Adipose tissue (tissue), 3 donors: ENCODE measurements around the gene DUOX2. TPM values are rescaled to one million over a fixed set of nuclear protein-coding genes. Genes with fewer than 3 reads are reported as not detected.

Experiments used
- H3K27ac ChIP-seq: one replicate; pipeline ENCODE4 v1.5.1; 2013; ENCODE audit warnings: low read depth, low read length
- WGBS, 3 donors: extraction: QIAGEN DNeasy Blood & Tissue Kit; methylation state at CpG; one replicate each; pipeline ENCODE4 v1.1.7; 2013; 5-methylcytosine and 5-hydroxymethylcytosine counted together
- polyA plus RNA-seq, 3 donors: library from polyadenylated mRNA; stranded (reverse); fragments of 200-250 nt; gene quantifications; one replicate each; pipeline ENCODE4 v1.2.3, GENCODE V29; 2013
- donor health status: healthy with polysubstance abuse.
- donor health status: Bipolar disorder and iron deficiency.
- donor health status: healthy.

DUOX2 gene
- polyA plus RNA-seq: 1 to 10 TPM in 2 of 3 donors, under 1 TPM in 1; 0.08 to 1.6 (median 1.1) TPM

DNA sequence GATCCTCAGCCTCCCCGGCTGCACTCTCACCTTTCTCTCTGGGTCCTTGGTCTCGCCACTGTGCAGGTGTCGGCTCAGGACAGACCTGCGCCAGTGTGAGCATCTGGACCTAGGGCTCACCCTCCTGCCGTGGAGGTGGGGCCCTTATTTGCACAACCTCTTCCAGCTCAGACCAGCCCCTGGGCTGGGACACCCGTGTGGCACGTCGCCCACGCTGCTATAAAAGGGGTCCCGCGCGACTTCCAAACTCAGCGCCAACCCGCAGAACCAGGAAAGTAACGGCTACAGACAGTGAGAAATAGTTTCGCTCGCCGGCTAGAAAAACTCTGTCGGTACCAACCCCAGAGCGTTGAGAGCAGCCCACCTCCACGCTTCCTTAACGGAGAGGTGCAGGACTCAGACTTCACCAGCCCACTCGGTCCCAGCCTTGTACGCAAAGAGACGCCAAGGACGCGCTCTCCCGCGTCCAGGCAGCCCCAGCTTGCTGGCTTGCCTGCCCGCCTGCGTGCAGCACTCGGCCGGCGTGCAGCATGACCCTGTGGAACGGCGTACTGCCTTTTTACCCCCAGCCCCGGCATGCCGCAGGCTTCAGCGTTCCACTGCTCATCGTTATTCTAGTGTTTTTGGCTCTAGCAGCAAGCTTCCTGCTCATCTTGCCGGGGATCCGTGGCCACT, at the start of gene DUOX2, which contains the start of gene DUOXA2:
TSS of gene DUOX2 (minus strand) at position 97 of the 675 bp plus-strand sequence. CDS start 761 bp downstream, outside the sequence.
TSS of gene DUOXA2 (plus strand) at position 251 of the 675 bp plus-strand sequence. CDS start at position 531, 280 bp downstream.
- WGBS, 3 donors: 0 to 3% (median 2%) methylated on average over 42 of the region's 42 CpGs
- H3K27ac ChIP-seq: no peak within 1 kb of the TSS

DNA sequence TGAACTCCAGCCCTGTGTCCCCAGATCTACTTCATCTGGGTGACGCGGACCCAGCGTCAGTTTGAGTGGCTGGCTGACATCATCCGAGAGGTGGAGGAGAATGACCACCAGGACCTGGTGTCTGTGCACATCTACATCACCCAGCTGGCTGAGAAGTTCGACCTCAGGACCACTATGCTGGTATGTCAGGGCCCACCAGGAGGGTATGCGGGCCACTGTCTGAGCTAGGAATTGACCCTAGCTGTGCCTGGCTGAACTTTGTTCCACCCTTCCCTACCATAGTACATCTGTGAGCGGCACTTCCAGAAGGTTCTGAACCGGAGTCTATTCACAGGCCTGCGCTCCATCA, 49.5 kb upstream of the DUOX2 start:
- WGBS, 3 donors: 69 to 87% (median 82%) methylated on average over 9 of the region's 9 CpGs

DNA sequence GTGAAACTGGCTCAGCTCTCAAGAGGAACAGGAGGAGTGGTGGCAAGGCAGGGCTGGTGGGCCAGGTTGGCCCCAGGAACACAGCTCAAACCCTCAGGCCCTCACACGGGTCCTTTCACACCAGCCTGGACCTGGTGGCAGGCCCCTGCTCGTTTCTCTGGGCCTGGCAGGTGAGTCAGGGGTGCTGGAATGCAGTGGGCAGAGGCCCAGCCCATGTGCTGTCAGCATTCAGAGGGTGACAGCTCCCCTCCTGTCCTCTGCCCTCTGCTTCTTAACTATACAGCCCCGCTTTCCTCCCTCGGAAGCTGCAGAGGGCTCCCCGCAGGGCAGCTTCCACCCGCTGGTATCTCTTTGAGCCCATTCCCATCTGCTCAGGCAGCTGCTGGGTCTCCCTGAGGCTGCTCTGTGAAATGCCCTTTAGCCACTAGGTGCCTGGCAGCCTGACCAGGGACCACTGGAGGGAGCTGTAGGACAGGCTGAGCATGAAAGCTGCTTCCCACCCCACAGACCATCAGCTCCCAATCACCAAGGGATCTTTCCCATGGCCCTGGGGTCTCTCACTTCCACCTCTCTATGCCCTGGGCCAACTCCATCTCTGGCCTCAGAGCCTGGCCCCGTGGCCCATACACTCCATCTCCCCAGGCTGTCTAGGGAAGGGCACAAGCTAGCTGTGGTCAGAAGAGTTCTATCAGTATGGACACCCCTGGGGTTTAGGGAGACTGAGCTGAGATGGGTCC, 49.0 kb upstream of the DUOX2 start:
- no peak overlapping the region for H3K27ac ChIP-seq
- 5 to 13% (median 6%) methylated on average over 7 of the region's 7 CpGs for WGBS, 3 donors

More for the DNA sequence above, 49.5 kb upstream of the DUOX2 start:
- no peak overlapping the region for H3K27ac ChIP-seq

DNA sequence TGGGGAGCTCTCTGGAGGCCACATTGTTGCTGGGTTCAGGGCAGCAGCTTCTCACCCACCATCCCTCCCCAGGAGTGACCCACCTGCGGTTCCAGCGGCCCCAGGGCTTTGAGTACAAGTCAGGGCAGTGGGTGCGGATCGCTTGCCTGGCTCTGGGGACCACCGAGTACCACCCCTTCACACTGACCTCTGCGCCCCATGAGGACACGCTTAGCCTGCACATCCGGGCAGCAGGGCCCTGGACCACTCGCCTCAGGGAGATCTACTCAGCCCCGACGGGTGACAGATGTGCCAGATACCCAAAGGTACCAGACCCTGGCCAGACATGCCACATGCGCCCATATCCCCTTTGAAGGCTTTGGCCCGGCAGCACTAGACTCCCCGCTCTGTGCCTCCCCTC, 47.7 kb upstream of the DUOX2 start:
- 92 to 93% (median 93%) methylated on average over 12 to 14 of the region's 14 CpGs for WGBS, 3 donors

DNA sequence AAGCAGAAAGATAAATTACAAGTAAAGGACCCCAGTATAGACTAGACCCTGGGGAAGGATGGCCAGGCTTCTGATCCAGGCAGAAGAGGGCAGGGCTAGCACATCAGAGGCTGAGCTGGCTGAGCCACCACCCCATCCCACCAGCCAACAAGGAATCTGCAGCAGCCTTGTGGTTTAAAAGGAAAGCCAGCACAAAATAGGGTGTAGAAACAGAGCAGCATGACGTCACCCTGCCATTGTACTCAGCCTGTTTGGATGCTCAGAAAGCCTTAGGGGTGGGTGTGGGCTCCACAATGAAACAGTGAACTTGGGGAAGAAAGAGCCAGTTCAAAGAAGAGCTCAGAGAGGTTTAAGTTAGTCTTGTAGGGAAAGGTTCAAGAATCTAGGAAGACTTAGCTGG, 44.0 kb upstream of the DUOX2 start:
- no peak overlapping the region for H3K27ac ChIP-seq
- 46 to 87% (median 48%) methylated on average over 1 of the region's 1 CpG for WGBS, 3 donors

More for the DNA sequence above, 47.7 kb upstream of the DUOX2 start:
- H3K27ac ChIP-seq: no peak overlapping the region

DNA sequence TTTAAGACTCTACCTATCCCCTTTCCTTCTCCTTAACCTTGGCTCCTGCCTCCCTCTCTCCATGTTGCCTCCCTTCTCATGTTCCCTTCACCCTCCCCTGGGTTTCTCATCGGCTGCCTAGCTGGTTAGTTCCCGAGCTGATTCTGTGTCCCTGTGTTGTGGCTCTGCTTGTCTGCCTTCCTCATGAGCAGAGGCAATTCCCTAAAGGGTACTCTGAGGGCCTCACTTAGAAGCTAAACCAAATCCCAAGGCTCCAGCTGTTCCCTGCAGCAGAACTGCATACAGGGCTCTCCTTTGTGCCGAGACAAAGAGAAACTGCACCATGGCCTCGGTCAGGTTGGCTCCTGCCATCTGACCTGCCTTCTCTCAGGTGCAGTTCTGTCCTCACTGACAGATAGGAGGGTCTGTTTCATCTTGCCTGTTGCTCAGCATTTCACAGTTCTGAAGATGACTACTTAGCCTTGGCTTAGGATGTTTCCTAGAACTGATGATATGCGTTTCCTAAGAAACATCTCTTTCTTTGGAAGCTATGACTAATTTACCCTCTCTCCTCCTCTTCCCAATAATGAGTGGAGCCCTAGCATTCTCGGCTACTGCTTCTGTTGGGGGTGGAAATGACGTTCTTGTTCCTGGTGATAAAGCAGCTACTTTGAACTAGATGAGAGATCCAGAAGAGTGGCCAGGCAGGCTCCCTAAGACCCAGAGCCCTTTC, 42.9 kb upstream of the DUOX2 start:
- WGBS, 3 donors: 71 to 85% (median 78%) methylated on average over 7 of the region's 7 CpGs
- H3K27ac ChIP-seq: no peak overlapping the region

DNA sequence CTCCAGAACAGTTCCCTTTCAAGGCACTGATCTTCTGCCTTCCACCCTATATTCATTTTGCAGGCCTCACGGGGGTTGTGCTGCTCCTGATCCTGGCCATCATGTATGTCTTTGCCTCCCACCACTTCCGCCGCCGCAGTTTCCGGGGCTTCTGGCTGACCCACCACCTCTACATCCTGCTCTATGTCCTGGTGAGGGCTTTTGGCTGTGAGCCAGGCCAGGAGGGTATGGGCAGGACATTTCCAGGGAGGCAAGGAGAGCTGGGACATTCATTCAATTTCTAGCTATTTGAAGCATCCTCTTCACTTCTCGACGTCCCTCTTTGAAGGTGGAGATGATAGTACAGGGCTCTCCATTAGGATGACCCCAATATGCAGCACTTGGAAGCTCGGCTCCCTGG, 41.8 kb upstream of the DUOX2 start:
- 70 to 88% (median 75%) methylated on average over 8 of the region's 8 CpGs for WGBS, 3 donors
- no peak overlapping the region for H3K27ac ChIP-seq

DNA sequence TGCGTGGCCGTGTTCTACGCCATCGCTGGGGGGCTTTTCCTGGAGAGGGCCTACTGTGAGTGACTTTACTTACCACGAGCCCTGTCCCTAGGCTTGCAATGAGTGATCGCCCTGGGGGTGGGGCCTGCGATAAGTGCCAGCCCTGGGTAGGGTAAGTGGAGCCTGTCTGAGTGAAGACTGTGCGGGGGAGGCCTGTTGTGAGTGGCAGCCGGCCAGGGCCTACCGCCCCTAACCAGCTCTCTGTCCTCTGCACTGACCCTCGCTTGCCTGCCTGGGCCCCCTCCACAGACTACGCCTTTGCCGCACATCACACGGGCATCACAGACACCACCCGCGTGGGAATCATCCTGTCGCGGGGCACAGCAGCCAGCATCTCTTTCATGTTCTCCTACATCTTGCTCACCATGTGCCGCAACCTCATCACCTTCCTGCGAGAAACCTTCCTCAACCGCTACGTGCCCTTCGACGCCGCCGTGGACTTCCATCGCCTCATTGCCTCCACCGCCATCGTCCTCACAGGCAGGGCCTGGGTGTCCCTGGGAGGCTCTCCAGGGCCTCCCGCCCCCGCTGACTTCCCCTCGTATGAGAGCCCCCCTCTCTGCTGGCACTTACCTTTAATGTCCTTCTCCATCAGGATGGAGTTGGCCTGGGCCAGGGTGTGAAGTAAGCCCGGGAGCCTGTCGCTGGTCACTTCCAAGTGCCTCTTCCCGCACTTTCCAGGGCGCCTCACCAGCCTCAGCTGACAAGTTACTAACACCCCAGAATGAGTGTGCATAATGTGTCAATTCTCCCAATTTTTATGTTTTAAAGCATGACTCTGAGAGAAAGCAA, 38.2 kb upstream of the DUOX2 start:
- no peak overlapping the region for H3K27ac ChIP-seq
- 94 to 96% (median 94%) methylated on average over 36 of the region's 36 CpGs for WGBS, 3 donors

DNA sequence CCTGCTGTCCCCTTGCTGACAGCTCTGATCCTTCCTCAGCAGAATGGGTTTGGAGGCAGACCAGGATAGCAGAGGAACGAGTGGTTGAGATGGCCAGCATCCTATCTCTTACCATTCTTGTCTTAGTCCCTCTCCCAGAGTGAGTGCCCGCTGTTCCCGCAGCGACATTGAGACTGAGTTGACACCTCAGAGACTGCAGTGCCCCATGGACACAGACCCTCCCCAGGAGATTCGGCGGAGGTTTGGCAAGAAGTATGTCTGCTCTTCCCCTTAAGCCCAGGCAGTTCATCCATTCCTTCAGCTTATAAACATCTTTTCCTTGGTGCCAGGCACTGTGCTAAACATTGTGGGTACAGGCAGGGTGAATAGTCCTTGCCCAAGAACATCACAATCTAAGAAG, 37.0 kb upstream of the DUOX2 start:
- H3K27ac ChIP-seq: no peak overlapping the region
- WGBS, 3 donors: 86 to 95% (median 93%) methylated on average over 6 of the region's 6 CpGs

DNA sequence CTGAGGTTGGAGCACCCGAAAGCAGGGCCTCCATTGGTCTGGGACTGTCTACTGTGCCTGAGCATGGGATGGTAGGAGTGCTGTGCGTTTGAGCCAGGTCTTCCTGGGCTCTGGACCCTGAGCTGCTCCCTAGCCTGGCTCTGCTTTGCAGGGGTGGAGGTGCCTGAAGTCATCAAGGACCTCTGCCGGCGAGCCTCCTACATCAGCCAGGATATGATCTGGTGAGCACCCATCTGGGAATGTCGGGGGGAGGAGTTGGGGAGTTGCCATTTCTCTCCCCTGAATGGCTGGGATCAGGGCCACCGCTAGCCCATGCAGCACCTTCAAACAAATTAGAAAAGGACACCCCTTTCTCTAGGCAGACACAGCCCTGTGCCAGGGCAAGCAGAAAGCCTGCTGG, 36.5 kb upstream of the DUOX2 start:
- WGBS, 3 donors: 75 to 87% (median 77%) methylated on average over 6 of the region's 6 CpGs

DNA sequence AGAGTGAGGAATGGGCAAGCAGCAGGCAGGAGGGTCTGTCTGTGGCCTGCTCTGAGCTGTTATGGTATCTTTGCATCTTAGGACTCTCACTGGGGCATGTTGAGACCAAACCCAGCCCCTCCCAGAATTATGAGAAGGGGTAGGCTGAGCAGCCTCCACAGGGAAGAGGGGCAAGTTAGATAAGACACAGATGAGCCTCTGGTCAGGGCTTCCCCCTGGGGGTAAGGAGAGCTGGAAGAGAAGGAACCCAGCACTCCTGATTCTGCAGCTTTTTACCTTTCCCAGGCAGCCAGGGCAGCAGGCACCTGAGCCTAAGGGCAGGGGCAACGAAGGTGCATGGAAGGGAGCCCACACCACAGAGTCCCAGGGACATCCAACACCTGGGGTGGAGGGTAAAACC, 35.1 kb upstream of the DUOX2 start:
- H3K27ac ChIP-seq: no peak overlapping the region
- WGBS, 3 donors: 72 to 97% (median 91%) methylated on average over 1 of the region's 1 CpG

More for the DNA sequence above, 36.5 kb upstream of the DUOX2 start:
- no peak overlapping the region for H3K27ac ChIP-seq

DNA sequence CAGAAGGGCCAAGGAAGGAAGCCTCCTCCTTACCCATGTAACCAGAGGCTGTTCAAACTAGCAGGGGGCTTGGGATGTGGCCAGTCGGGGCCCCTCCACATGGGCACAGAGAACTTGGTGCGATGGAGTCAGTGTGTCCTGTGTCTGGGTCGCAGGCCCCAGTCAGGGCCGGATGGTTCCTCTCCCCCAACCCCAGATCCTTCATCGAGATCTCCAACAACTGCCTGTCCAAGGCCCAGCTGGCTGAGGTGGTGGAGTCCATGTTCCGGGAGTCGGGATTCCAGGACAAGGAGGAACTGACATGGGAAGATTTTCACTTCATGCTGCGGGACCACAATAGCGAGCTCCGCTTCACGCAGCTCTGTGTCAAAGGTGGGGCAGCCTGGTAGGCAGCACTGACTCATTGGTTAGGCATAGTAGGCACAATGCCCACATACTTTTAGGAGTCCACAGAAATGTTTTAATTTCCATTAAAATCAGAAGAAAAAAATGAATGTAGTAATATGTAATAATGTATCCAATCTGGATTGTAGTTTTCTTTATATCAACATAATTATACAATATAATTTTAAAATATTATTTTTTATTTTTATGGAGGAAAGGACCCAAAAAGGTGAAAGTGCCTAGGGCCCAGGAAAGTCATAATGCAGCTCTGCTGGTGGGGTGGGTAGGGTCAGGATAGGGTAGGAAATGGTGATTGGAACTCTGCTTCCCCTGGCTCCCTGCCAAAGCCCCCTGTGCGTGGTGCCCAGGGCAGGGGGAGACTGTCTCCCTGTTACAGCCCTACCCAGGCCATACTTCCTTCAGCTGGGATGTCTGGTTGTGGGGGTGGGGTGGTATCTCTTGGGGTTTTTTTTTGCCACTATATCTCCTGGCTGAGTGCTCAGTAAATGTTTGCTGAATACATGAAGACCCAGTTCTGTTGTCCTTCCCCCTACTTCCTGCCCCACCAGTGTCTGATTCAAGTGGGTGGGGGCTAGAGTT, 34.4 kb upstream of the DUOX2 start:
- no peak overlapping the region for H3K27ac ChIP-seq
- 85 to 89% (median 88%) methylated on average over 12 of the region's 12 CpGs for WGBS, 3 donors

DNA sequence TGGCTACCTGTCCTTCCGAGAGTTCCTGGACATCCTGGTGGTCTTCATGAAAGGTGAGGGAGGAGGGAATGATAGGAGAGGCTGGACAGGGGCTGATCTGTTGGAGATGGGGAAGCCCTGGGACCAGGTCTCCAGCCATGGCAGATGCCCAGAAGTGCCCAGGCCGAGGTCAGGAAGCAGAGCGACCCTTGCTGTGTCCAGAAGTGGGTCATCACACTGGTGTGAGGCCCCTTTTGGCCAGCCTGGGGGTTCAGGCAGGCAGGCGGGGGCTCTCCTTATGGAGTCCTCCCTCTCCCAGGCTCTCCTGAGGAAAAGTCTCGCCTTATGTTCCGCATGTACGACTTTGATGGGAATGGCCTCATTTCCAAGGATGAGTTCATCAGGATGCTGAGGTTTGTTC, 33.6 kb upstream of the DUOX2 start:
- H3K27ac ChIP-seq: no peak overlapping the region
- 94 to 99% (median 97%) methylated on average over 7 of the region's 7 CpGs for WGBS, 3 donors

DNA sequence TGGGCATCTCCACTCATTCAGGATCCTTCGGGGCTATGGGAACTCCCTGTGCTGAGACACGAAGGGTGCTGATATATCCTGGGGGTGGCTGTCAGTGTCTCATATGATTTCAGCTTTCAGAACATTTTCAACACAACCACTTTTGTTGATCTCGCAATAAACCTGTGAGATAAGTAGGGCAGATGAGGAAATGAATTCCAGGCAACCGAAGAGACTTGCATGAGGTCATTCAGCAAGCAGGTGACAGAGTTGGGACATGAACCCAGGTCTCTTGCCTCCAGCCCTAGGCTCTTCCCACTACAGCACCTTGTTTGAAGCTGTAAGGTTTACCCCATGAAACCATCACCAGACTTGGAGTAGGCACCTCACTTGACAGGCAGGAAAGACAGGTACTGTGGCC, 32.4 kb upstream of the DUOX2 start:
- 73 to 83% (median 79%) methylated on average over 4 of the region's 4 CpGs for WGBS, 3 donors
- H3K27ac ChIP-seq: no peak overlapping the region

DNA sequence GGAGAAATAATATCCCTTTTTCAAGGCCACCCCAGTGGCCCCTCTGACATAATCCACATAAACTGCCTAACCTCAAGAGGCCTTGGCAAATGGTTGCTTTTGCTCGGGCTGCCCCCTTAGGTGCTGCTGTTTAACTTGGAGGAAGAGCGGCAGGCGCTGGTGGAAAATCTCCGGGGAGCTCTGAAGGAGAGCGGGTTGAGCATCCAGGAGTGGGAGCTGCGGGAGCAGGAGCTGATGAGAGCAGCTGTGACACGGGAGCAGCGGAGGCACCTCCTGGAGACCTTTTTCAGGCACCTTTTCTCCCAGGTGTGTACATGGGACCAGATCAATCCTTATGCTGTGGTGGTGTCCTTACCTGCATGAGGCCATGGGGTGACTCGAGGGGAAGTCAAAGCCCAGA, 30.8 kb upstream of the DUOX2 start:
- WGBS, 3 donors: 53 to 85% (median 80%) methylated on average over 9 of the region's 9 CpGs

DNA sequence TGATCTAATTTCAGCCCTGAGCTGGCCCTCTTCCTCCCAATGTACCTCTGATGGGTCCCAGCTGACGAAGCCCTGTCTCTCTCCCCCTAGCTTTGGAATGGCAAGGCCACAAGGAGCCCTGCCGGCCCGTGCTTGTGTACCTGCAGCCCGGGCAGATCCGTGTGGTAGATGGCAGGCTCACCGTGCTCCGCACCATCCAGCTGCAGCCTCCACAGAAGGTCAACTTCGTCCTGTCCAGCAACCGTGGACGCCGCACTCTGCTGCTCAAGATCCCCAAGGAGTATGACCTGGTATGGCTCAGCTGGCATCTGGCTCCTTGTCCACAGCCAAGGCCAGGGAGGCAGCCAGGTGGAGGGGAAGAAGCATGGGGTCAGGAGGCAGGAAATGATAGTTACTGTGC, 30.0 kb upstream of the DUOX2 start:
- H3K27ac ChIP-seq: no peak overlapping the region
- WGBS, 3 donors: 85 to 89% (median 87%) methylated on average over 11 of the region's 11 CpGs

More for the DNA sequence above, 30.8 kb upstream of the DUOX2 start:
- H3K27ac ChIP-seq: no peak overlapping the region

DNA sequence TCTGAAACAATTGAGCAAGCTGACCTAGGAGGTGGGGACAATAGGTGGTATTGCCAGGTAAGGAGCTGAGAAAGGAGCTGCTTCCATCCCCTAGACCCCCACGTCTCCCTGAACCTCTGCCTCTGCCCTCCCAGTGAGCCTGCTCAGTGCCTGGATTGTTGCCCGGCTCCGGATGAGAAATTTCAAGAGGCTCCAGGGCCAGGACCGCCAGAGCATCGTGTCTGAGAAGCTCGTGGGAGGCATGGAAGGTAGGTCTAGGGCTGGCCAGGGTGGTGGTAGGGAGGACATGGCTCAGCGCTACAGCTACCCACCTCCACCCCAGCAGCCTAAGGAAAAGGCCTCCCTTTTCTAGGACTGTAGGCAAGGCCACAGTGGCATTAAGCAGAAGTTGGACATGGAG, 29.1 kb upstream of the DUOX2 start:
- no peak overlapping the region for H3K27ac ChIP-seq
- 86 to 87% (median 86%) methylated on average over 7 of the region's 7 CpGs for WGBS, 3 donors
